HG03060 (cell line): ENCODE results near the gene SEC14L5.
A peak's percentile ranks its signal among the peaks of the same experiment; 100 is the strongest.
"Not testable (repeated sequence)": the region's sequence is repeated elsewhere in the genome, so short reads cannot be mapped to it uniquely, and the experiment has no call there.

Experiments used
- ATAC-seq: cut with Tn5 transposase; IDR thresholded peaks from one replicate; pipeline ENCODE4 v1.9.1; 2021; ENCODE audit warnings: low read depth, moderate number of reproducible peaks; ENCODE audit not compliant: unreplicated experiment

The SEC14L5 gene

DNA sequence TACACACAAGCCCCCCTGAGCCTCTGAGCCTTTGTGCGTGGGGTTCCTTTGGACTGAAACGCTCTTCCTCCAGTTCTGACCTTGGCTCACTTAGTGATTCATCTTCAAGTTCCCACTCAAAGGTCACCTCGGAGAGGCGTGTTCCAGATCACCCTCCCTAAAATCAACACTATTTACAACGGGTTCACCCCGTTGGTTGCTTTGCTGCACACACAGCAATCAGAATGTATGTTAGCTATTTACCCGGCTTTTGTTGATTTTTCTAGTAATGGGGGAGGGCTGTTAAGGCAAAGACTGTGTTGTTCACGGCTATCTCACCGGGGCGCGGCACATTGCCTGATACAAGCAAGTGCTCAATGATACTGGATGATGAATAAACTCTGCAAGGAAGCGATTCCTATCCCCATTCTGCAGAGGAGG lies 74.6 kb downstream of the SEC14L5 start:
- no peak for ATAC-seq

- ATAC-seq: peak; percentile 44
Measured at GRCh38 chr16:5033256-5034166, 75.4 kb downstream of the SEC14L5 start, which contains the start of gene NAGPA. Gene NAGPA, minus strand, starts transcription at chr16:5033935. Its CDS starts 21 bp downstream, at chr16:5033914.

DNA sequence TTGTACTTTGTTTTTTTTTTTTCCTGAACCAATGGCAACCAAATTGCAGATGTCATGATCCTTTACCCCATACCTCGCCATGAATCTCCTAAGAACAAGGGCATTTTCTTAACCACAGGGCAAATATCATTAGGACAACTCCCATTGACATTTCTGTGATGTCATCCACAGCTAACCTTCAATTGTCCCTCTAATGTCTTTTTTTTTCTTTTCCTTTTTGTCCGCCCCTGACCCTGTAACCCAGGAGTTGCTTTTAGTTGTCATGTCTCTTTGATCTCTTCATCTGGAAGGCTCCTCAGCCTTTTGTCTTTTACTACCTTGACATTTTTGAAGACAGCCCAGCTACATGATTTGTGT lies 76.0 kb downstream of the SEC14L5 start:
- ATAC-seq: no peak

GRCh38 chr16:5035909-5036227 lies 77.7 kb downstream of the SEC14L5 start:
- no peak for ATAC-seq

GRCh38 chr16:5036228-5037156 lies 78.4 kb downstream of the SEC14L5 start:
- no peak for ATAC-seq

GRCh38 chr16:5040451-5040850 lies 82.3 kb downstream of the SEC14L5 start:
- no peak for ATAC-seq

DNA sequence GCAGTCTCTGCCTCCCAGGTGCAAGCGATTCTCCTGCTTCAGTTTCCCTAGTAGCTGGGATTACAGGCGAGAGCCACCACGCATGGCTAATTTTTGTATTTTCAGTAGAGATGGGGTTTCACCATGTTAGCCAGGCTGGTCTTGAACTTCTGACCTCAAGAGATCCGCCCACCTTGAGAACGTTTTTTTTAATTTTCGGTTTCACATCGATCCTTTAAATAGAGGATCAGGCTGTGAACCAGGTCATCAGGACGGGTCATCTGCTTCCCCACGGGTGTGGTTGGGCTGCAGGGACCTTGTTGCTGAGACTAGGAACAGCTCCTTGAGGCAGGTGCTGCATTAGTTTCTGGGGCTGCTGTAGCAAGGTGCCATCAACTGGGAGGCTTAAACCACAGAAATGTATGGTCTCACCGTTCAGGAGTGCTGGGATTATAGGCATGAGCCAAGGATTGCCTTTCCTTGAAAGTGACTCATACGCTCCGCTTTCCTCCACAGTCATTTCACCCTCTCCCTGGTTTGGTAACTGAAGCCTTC lies 83.5 kb downstream of the SEC14L5 start:
- ATAC-seq: no peak

GRCh38 chr16:5042574-5043171 lies 84.5 kb downstream of the SEC14L5 start:
- ATAC-seq: no peak

GRCh38 chr16:5044011-5044540 lies 85.9 kb downstream of the SEC14L5 start:
- no peak for ATAC-seq

DNA sequence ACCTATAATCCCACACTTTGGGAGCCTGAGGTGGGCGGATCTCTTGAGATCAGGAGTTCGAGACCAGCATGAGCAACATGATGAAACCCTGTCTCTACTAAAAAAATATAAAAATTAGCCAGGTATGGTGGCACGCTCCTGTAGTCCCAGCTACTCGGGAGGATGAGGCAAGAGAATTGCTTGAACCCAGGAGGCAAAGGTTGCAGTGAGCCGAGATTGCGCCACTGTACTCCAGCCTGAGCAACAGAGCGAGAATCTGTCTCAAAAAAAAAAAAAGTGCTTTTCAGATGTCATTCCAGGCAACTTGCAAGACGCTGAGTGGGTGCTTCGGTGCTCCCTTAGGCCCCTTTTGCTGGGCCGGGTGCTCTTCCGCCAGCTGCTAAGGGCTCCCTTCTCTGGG lies 86.5 kb downstream of the SEC14L5 start:
- not testable (repeated sequence) for ATAC-seq

DNA sequence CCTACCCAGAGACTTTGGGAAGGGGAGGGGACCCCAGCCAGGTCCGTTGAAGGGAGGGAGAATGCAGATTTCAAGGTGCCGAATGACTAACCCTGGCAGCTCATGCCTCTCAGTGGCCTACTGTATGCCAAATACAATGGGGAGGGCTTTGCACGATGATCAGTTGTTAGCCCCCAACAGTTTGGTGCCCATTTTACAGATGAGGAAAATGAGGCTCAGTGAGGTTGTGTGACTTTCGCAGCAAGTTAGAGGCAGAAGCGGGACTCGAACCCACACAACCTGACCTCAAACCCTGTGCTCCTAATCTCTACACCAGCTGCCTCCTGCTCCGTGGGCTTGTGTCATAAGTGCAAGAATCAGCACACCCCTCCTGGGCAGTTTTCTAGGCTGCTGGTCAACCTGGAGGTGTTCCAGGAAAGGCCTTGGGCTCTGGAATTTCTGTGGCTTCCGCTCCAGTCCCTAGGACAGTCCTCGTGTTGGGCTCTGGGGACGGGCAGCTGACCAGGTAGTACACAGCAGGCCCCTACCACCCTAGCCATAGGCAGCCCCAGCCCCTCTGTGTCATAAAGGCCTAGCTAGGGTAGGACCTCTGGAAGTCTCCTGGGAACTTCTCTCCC lies 87.5 kb downstream of the SEC14L5 start:
- no peak for ATAC-seq

DNA sequence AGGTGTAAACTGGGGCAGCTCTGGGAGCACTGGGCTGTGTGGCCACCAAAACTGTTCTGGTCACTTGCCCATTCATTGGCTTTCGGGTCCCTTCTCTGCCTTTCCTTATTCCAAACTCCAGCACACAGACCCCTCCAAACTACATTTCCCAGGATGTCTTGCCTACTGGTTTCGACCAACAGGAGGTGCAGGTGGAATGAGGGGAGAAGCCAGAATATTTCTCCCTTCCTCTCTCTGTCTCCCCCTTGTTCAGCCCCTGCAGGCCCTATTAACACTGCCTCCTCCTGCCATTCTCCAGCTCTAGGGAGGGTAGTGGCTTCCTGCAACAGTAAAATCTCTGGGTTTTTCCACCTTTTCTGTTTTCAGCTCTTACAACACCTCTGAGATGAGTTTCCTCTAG lies 88.8 kb downstream of the SEC14L5 start:
- ATAC-seq: no peak

GRCh38 chr16:5054876-5055865 lies 97.0 kb downstream of the SEC14L5 start:
- no peak for ATAC-seq

GRCh38 chr16:5056352-5056751 lies 98.2 kb downstream of the SEC14L5 start:
- ATAC-seq: no peak

- ATAC-seq: no peak
Measured at GRCh38 chr16:5058476-5058875, 100.3 kb downstream of the SEC14L5 start.

GRCh38 chr16:5059386-5060072 lies 101.4 kb downstream of the SEC14L5 start:
- no peak for ATAC-seq

DNA sequence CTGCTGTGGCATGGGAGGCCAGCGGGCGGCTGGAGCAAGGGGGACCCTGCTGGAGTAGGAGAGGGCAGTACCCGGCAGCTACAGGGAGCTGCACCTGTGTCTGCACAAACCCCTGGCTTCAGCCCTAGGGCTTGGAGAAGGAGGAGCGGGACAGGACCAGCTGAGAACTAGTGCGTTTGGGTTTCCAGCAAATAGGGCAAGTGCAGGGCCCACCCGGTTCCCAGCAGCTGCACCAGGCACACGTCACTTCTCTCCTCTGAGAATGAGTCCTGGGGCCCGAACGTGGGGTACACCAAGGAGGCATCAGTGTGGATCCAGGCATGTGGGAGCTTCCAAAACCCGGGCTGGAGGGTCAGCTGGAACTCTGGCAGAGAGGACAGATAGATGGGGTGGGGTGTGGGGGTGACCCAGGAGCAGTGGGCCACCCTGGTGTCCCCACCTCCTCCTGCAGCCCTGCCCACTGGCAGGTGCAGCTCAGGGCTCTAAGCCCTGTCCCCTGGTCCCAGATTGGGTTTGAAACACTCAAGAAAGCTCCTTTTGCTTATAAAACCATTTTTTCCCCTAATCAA lies 102.0 kb downstream of the SEC14L5 start:
- ATAC-seq: no peak

GRCh38 chr16:5062051-5062450 lies 103.9 kb downstream of the SEC14L5 start:
- no peak for ATAC-seq
